Thoracic aorta (tissue), 2 donors: ENCODE measurements around the gene PLA2G4F. TPM values are rescaled to one million over a fixed set of nuclear protein-coding genes. Genes with fewer than 3 reads are reported as not detected.

Experiments
- ATAC-seq: fragments of 150-250 bp; one replicate; pipeline ENCODE4 v1.8.0; 2017; ENCODE audit warnings: low read depth; ENCODE audit not compliant: insufficient number of reproducible peaks, low FRiP score
- DNase-seq: peaks from one replicate; pipeline ENCODE4 v3.0.0-alpha.2; 2020; ENCODE audit warnings: low spot score
- H3K27ac ChIP-seq, 2 donors: fragments of 200-600 bp; sonication (generic); 1 replicate in 1 of 2; 2 replicates in 1 of 2; pipeline ENCODE4 v1.5.1; 2016; ENCODE audit warnings: mild to moderate bottlenecking in 2 of 2, moderate library complexity in 2 of 2
- H3K27me3 ChIP-seq: fragments of 200-600 bp; sonication (generic); replicated peaks from 2 replicates; pipeline ENCODE4 v1.6.0; 2016; ENCODE audit warnings: mild to moderate bottlenecking; ENCODE audit not compliant: insufficient read depth
- H3K36me3 ChIP-seq: fragments of 200-600 bp; sonication (generic); one replicate; pipeline ENCODE4 v1.5.1; 2016
- H3K4me1 ChIP-seq, 2 donors: fragments of 200-600 bp; sonication (generic); 1 replicate in 1 of 2; 2 replicates in 1 of 2; pipeline versions ENCODE4 v1.5.1 to v1.6.0; 2016; ENCODE audit warnings: low read depth in 2 of 2, mild to moderate bottlenecking in 1 of 2; ENCODE audit not compliant: control insufficient read depth in 1 of 2
- H3K4me3 ChIP-seq: fragments of 200-600 bp; sonication (generic); 2 replicates; pipeline ENCODE4 v1.5.1; 2016; ENCODE audit warnings: mild to moderate bottlenecking
- H3K9me3 ChIP-seq: fragments of 200-600 bp; sonication (generic); 2 replicates; pipeline ENCODE4 v1.5.1; 2016
- total RNA-seq, 2 donors: library from RNA; depleted of rRNA; stranded (reverse); fragments of >200 nt; gene quantifications; one replicate each; pipeline versions ENCODE4 v1.1.0 to v1.2.3, GENCODE V29; 2016
- TF ChIP-seq, protein P1 (sequence below): fragments of 200-600 bp; sonication (generic); IDR thresholded peaks from one replicate; pipeline ENCODE4 v1.5.1; 2019; ENCODE audit warnings: antibody characterized with exemption

Gene PLA2G4F
- total RNA-seq, 2 donors from 2014 or later, result 0.27 to 0.78 TPM

DNA sequence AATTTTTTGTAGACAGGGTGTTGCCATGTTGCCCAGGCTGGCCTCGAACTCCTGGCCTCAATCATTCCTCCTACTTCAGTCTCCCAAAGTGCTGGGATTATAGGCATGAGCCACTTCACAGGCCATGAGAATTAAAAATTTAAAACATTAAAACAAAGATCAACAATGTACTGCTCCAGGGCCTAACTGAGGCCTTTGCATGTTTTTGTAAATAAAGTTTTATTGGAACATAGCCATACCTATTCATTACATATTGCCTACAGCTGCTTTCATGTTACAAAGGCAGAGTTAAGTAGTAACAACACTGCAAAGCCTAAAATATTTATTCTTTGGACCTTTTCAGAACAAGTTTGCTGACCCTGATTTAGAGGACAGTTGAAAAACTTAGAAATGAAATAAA lies 42.1 kb upstream of the PLA2G4F start:
- Histone ChIP-seq H3K36me3 (peaks cover 12% of the 10 kb centered on the region), H3K27me3 (no peaks in the 10 kb centered on the region), H3K4me3 (no peak overlapping the region), H3K4me1 (no peaks in the 10 kb centered on the region), H3K9me3 (no peaks in the 10 kb centered on the region), H3K27ac (no peak overlapping the region)
- DNase-seq, result no peak
- ATAC-seq, result no peak
- TF ChIP-seq, protein P1, sequence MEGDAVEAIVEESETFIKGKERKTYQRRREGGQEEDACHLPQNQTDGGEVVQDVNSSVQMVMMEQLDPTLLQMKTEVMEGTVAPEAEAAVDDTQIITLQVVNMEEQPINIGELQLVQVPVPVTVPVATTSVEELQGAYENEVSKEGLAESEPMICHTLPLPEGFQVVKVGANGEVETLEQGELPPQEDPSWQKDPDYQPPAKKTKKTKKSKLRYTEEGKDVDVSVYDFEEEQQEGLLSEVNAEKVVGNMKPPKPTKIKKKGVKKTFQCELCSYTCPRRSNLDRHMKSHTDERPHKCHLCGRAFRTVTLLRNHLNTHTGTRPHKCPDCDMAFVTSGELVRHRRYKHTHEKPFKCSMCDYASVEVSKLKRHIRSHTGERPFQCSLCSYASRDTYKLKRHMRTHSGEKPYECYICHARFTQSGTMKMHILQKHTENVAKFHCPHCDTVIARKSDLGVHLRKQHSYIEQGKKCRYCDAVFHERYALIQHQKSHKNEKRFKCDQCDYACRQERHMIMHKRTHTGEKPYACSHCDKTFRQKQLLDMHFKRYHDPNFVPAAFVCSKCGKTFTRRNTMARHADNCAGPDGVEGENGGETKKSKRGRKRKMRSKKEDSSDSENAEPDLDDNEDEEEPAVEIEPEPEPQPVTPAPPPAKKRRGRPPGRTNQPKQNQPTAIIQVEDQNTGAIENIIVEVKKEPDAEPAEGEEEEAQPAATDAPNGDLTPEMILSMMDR, result no peak

DNA sequence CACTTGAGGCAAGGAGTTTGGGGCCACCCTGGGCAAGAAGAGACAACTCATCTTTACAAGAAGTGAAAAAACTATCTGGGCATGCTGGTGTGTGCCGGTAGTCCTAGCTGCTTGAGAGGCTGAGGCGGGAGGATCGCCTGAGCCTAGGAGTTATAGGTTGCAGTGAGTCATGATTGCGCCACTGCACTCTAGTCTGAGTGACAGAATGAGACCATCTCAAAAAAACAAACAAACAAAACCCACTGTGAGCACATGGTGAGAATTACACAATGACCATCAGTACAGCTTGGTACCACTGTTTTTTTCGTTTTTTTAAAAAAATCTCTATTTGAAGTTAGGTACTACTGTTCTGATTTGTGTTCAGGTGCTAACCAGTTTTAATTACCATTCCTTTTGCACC lies 38.1 kb upstream of the PLA2G4F start:
- TF ChIP-seq, protein P1, result no peak
- ATAC-seq, result no peak

DNA sequence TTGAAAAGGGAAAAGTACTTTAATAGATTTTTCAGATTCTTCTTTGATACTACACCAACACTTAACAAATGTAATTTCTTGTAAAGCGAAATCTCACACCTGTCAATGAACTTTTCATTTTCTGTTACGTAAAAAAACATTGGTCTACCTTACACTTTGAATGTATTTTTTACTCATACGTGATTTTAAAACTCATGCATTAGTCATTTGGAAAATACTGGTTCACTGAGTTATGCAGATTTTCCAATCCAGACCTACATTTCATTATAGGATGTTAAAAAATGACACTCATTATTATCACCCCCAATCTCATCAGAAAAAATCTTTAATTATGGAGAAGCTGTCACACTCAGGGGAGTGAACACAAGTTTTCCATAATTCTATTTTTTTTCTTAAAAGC lies 36.9 kb upstream of the PLA2G4F start:
- ATAC-seq (no peak), DNase-seq (no peak)
- Histone ChIP-seq H3K27me3 (no peaks in the 10 kb centered on the region), H3K36me3 (peaks cover 33% of the 10 kb centered on the region), H3K4me1 (no peaks in the 10 kb centered on the region), H3K4me3 (no peak overlapping the region), H3K9me3 (no peaks in the 10 kb centered on the region), H3K27ac (no peak overlapping the region)
- TF ChIP-seq, protein P1, result no peak

More for the DNA sequence above, 38.1 kb upstream of the PLA2G4F start:
- DNase-seq, result peak; percentile 3
- Histone ChIP-seq H3K9me3 (no peaks in the 10 kb centered on the region), H3K36me3 (peaks cover 24% of the 10 kb centered on the region), H3K27ac (no peak overlapping the region), H3K4me1 (no peaks in the 10 kb centered on the region), H3K27me3 (no peaks in the 10 kb centered on the region), H3K4me3 (no peak overlapping the region)

DNA sequence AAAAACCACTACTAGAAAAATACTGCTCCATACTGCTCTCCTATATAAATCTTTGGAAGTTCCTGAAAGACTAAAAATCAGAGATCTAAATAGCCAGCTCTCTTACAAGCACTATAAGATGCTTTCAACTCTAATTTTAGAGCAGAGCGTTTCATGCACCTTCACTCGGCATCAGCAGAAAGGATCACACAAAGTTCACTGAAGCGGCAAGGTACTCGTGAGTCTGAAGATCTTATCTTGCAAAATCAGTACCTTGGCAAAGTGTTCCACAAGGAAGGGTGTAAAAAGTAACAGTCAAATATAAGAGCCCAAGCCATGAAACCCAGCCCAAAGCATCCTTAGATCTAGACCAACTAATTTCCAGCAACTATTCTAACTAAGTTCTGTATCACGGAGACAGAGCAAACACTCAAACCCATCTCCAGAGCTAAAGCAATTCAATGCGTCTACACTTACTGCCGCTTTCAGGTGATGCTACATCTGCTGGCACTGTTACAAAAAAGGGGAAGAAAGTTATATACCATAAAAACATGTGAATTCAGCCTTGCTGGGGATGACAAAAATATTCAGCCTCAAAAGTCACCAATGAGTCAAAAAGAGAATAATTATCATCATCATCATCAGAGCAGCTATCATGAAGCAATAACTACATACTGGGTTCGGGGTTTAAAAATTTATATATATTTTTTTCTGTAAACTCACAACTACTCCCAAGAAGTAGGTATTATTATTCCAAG lies 35.3 kb upstream of the PLA2G4F start:
- Histone ChIP-seq H3K27ac (no peak overlapping the region), H3K27me3 (no peaks in the 10 kb centered on the region), H3K4me1 (no peaks in the 10 kb centered on the region), H3K9me3 (no peaks in the 10 kb centered on the region), H3K4me3 (no peak overlapping the region), H3K36me3 (peaks cover 35% of the 10 kb centered on the region)
- DNase-seq (no peak), ATAC-seq (no peak)
- TF ChIP-seq, protein P1, result no peak

DNA sequence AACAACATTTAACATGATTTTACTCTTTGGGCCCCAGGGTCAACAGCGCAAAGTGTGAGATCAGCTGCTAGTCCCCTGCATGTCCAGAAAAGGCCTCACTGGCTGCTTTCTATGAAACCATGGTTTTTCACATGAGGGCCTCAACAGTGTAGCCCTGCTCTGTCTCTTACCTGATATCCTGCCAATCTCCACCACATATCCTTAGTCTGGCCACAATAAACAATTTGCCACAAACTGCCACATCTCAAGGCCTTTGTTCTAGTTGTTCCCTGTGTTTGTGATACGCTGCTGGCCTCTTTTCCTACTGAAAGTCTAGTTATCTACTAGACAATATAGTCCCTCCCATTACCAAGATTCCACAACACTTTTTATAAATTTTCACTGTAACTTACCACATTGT lies 33.9 kb upstream of the PLA2G4F start:
- no peak overlapping the region for H3K4me3 ChIP-seq
- no peaks in the 10 kb centered on the region for H3K9me3 ChIP-seq
- no peaks in the 10 kb centered on the region for H3K27me3 ChIP-seq
- TF ChIP-seq, protein P1, result no peak
- DNase-seq (no peak), ATAC-seq (no peak)
- peaks cover 46% of the 10 kb centered on the region for H3K36me3 ChIP-seq
- H3K4me1 ChIP-seq, result no peaks in the 10 kb centered on the region
- H3K27ac ChIP-seq, result no peak overlapping the region
